Parathyroid adenoma (tissue), 2 donors: ENCODE results near the gene ADCY4.
A peak's percentile ranks its signal among the peaks of the same experiment; 100 is the strongest.

ENCODE experiments used
- H2AFZ ChIP-seq: fragments of 300-600 bp; sonication (generic); one replicate; pipeline ENCODE4 v1.7.0; 2017; ENCODE audit warnings: antibody characterized with exemption, mild to moderate bottlenecking
- H3K27ac ChIP-seq: fragments of 300-600 bp; sonication (generic); one replicate; pipeline ENCODE4 v1.7.0; 2017
- H3K27me3 ChIP-seq: fragments of 300-600 bp; sonication (generic); one replicate; pipeline ENCODE4 v1.7.0; 2017; ENCODE audit warnings: low read length; ENCODE audit not compliant: control insufficient read depth, insufficient read depth
- H3K36me3 ChIP-seq: fragments of 300-600 bp; sonication (generic); one replicate; pipeline ENCODE4 v1.7.0; 2017; ENCODE audit warnings: low read length; ENCODE audit not compliant: control insufficient read depth, insufficient read depth
- H3K4me1 ChIP-seq: fragments of 300-600 bp; sonication (generic); one replicate; pipeline ENCODE4 v1.7.0; 2017; ENCODE audit warnings: control low read depth
- H3K4me2 ChIP-seq: fragments of 300-600 bp; sonication (generic); one replicate; pipeline ENCODE4 v1.7.0; 2017; ENCODE audit warnings: low read length
- H3K4me3 ChIP-seq: fragments of 300-600 bp; sonication (generic); one replicate; pipeline ENCODE4 v1.7.0; 2017; ENCODE audit warnings: low read depth, low read length
- H3K79me2 ChIP-seq: fragments of 300-600 bp; sonication (generic); one replicate; pipeline ENCODE4 v1.7.0; 2017; ENCODE audit warnings: control low read depth
- H3K9ac ChIP-seq: fragments of 300-600 bp; sonication (generic); one replicate; pipeline ENCODE4 v1.7.0; 2017; ENCODE audit warnings: mild to moderate bottlenecking
- H3K9me3 ChIP-seq: fragments of 300-600 bp; sonication (generic); one replicate; pipeline ENCODE4 v1.7.0; 2017; ENCODE audit warnings: low read length; ENCODE audit not compliant: control insufficient read depth
- CTCF ChIP-seq: fragments of 300-600 bp; sonication (generic); IDR thresholded peaks from one replicate; pipeline ENCODE4 v1.7.0; 2017; ENCODE audit warnings: antibody characterized with exemption, mild to moderate bottlenecking
- donor health status: primary hyperparathyroidism.

The ADCY4 gene

GRCh38 chr14:24337144-24337823 lies 2.4 kb upstream of the ADCY4 start:
- no peak for TF ChIP-seq CTCF
- H3K9ac ChIP-seq = no peak overlapping the region
- H2AFZ ChIP-seq = no peak overlapping the region
- H3K4me1 ChIP-seq = peaks cover 8% of the 10 kb centered on the region
- H3K4me2 ChIP-seq = no peak overlapping the region
- no peak overlapping the region for H3K4me3 ChIP-seq
- no peaks in the 10 kb centered on the region for H3K79me2 ChIP-seq
- no peaks in the 10 kb centered on the region for H3K27me3 ChIP-seq
- H3K36me3 ChIP-seq = no peaks in the 10 kb centered on the region
- H3K9me3 ChIP-seq = no peaks in the 10 kb centered on the region
- no peak overlapping the region for H3K27ac ChIP-seq

- peak overlapping the region; percentile 68 for H3K27ac ChIP-seq
- H3K4me1 ChIP-seq = peaks cover 8% of the 10 kb centered on the region
- no peak overlapping the region for H3K4me2 ChIP-seq
- no peaks in the 10 kb centered on the region for H3K27me3 ChIP-seq
- H3K36me3 ChIP-seq = no peaks in the 10 kb centered on the region
- no peak overlapping the region for H3K4me3 ChIP-seq
- H3K9ac ChIP-seq = no peak overlapping the region
- no peaks in the 10 kb centered on the region for H3K79me2 ChIP-seq
- no peak overlapping the region for H2AFZ ChIP-seq
- TF ChIP-seq CTCF = no peak
- H3K9me3 ChIP-seq = no peaks in the 10 kb centered on the region
Measured at GRCh38 chr14:24335461-24336171, 745 bp upstream of the ADCY4 start.

GRCh38 chr14:24332268-24332993 lies 2.4 kb downstream of the ADCY4 start:
- Histone ChIP-seq H3K27ac (no peak overlapping the region), H2AFZ (peak overlapping the region; percentile 64), H3K79me2 (no peaks in the 10 kb centered on the region), H3K27me3 (no peaks in the 10 kb centered on the region), H3K4me1 (peaks cover 8% of the 10 kb centered on the region), H3K4me3 (peak overlapping the region; percentile 38), H3K9ac (no peak overlapping the region), H3K36me3 (no peaks in the 10 kb centered on the region), H3K4me2 (peak overlapping the region; percentile 56), H3K9me3 (no peaks in the 10 kb centered on the region)
- peak; percentile 69 for TF ChIP-seq CTCF

- Histone ChIP-seq H3K9ac (no peak overlapping the region), H2AFZ (no peak overlapping the region), H3K4me2 (no peak overlapping the region), H3K4me3 (no peak overlapping the region), H3K27me3 (no peaks in the 10 kb centered on the region), H3K4me1 (peaks cover 8% of the 10 kb centered on the region), H3K27ac (no peak overlapping the region), H3K9me3 (no peaks in the 10 kb centered on the region), H3K36me3 (no peaks in the 10 kb centered on the region), H3K79me2 (no peaks in the 10 kb centered on the region)
- no peak for TF ChIP-seq CTCF
Measured at GRCh38 chr14:24331731-24332267, 3.1 kb downstream of the ADCY4 start.
